HPDE6-E6E7 (cell line): ENCODE measurements around the gene ALOX15.
"Not testable (repeated sequence)": the region's sequence is repeated elsewhere in the genome, so short reads cannot be mapped to it uniquely, and the experiment has no call there.

Experiments used
- DNase-seq: peaks from one replicate; pipeline ENCODE4 v3.0.0; 2011; ENCODE audit warnings: missing footprints; ENCODE audit errors: extremely low spot score

Gene ALOX15

GRCh38 chr17:4655933-4656332, 14.5 kb upstream of the ALOX15 start:
- not testable (repeated sequence) for DNase-seq

- DNase-seq = no peak
These were observed 11.5 kb upstream of the ALOX15 start for GRCh38 chr17:4652997-4653396.

- DNase-seq = no peak
These were observed 7.3 kb upstream of the ALOX15 start for GRCh38 chr17:4648741-4649140.

- no peak for DNase-seq
These were observed 4.2 kb upstream of the ALOX15 start for GRCh38 chr17:4645642-4646041.

- DNase-seq = no peak
These were observed 2.2 kb upstream of the ALOX15 start for GRCh38 chr17:4643676-4644075.

GRCh38 chr17:4642286-4642685, 808 bp upstream of the ALOX15 start:
- no peak for DNase-seq

GRCh38 chr17:4640569-4641188, 799 bp downstream of the ALOX15 start:
- not testable (repeated sequence) for DNase-seq

- not testable (repeated sequence) for DNase-seq
These were observed 2.0 kb downstream of the ALOX15 start for GRCh38 chr17:4639301-4640059.

- peak; percentile 17 for DNase-seq
These were observed 2.7 kb downstream of the ALOX15 start for GRCh38 chr17:4638766-4639165.

GRCh38 chr17:4636474-4637100, 4.9 kb downstream of the ALOX15 start:
- DNase-seq = no peak

GRCh38 chr17:4635823-4636375, 5.6 kb downstream of the ALOX15 start:
- DNase-seq = no peak

GRCh38 chr17:4634976-4635375, 6.5 kb downstream of the ALOX15 start:
- DNase-seq = no peak

- no peak for DNase-seq
These were observed 7.8 kb downstream of the ALOX15 start for GRCh38 chr17:4633643-4634042.

- no peak for DNase-seq
These were observed 8.9 kb downstream of the ALOX15 start for GRCh38 chr17:4632581-4632920.

GRCh38 chr17:4631836-4632580, 9.5 kb downstream of the ALOX15 start:
- DNase-seq = no peak

GRCh38 chr17:4631431-4631830, 10.0 kb downstream of the ALOX15 start:
- no peak for DNase-seq

GRCh38 chr17:4626734-4627256, 14.7 kb downstream of the ALOX15 start:
- DNase-seq = no peak

GRCh38 chr17:4625181-4625617, 16.3 kb downstream of the ALOX15 start:
- DNase-seq = no peak

GRCh38 chr17:4624451-4624911, 17.0 kb downstream of the ALOX15 start:
- not testable (repeated sequence) for DNase-seq

- DNase-seq = no peak
These were observed 18.2 kb downstream of the ALOX15 start for GRCh38 chr17:4623249-4623648.

GRCh38 chr17:4622375-4622774, 19.1 kb downstream of the ALOX15 start:
- DNase-seq = no peak
